MCF 10A (cell line): ENCODE data around the gene MYLK. TPM values are rescaled to one million over a fixed set of nuclear protein-coding genes. Genes with fewer than 3 reads are reported as not detected.

Experiments used
- BruUV-seq: library from RNA; stranded (reverse); fragments of 400-500 nt; replicated peaks from 2 replicates; lab custom pipeline; 2021; lab: Mats Ljungman, UMichigan
- CTCF ChIA-PET: fragments of 300-600 bp; sonication (Branson Sonifier 250); formaldehyde crosslinking; extraction: SDS; loops from one replicate; lab custom pipeline; 2021; ENCODE audit warnings: antibody characterized with exemption, inconsistent platforms; lab: Yijun Ruan, JAX
- POLR2A ChIA-PET: fragments of 300-600, 350-650 bp; sonication (Branson Sonifier 250); formaldehyde crosslinking; extraction: SDS; loops from one replicate; lab custom pipeline; 2020; ENCODE audit warnings: antibody characterized with exemption, inconsistent platforms; lab: Yijun Ruan, JAX
- DNase-seq: peaks from one replicate; pipeline ENCODE4 v3.0.0-alpha.2; 2018; ENCODE audit not compliant: unreplicated experiment
- H3K27ac Mint-ChIP-seq: one replicate; pipeline ENCODE4 v1.8.0; 2022; ENCODE audit warnings: mild to moderate bottlenecking, low read depth, mixed read lengths; ENCODE audit not compliant: unreplicated experiment
- H3K27me3 Mint-ChIP-seq: one replicate; pipeline ENCODE4 v1.8.0; 2022; ENCODE audit warnings: mixed read lengths; ENCODE audit not compliant: insufficient read depth, unreplicated experiment
- H3K36me3 Mint-ChIP-seq: one replicate; pipeline ENCODE4 v1.8.0; 2022; ENCODE audit warnings: mild to moderate bottlenecking, moderate library complexity, mixed read lengths; ENCODE audit not compliant: insufficient read depth, unreplicated experiment
- H3K4me1 Mint-ChIP-seq: one replicate; pipeline ENCODE4 v1.8.0; 2022; ENCODE audit warnings: mixed read lengths; ENCODE audit not compliant: insufficient read depth, unreplicated experiment
- H3K4me3 Mint-ChIP-seq: one replicate; pipeline ENCODE4 v1.8.0; 2022; ENCODE audit warnings: mild to moderate bottlenecking, moderate library complexity, mixed read lengths; ENCODE audit not compliant: unreplicated experiment
- H3K9me3 Mint-ChIP-seq: one replicate; pipeline ENCODE4 v1.8.0; 2022; ENCODE audit warnings: mixed read lengths; ENCODE audit not compliant: unreplicated experiment
- CTCF ChIP-seq: fragments of 200-600 bp; IDR thresholded peaks from one replicate; pipeline ENCODE4 v1.8.0; 2022; ENCODE audit warnings: antibody characterized with exemption, mild to moderate bottlenecking; ENCODE audit not compliant: unreplicated experiment
- intact Hi-C: fragments of 100-400 bp; cut with micrococcal nuclease; formaldehyde crosslinking; loops from 2 replicates; pipeline ENCODE4 v1.14.1; 2022
- total RNA-seq: library from RNA; stranded (reverse); gene quantifications from 2 replicates; pipeline ENCODE4 v1.2.3, GENCODE V29; 2022

MYLK gene
- total RNA-seq, 1 experiment from 2014 or later = 2.3 TPM

GRCh38 chr3:123586968-123587367 lies 297.2 kb downstream of the MYLK start:
- CTCF ChIA-PET = interaction anchor here (0.6 to 3.2 kb wide), 7 partner anchors 10 to 1341 kb away, joined by 3 to 17 read pairs (median 4); no protein-coding TSS in a partner anchor
- H3K9me3 Mint-ChIP-seq = no peaks in the 10 kb centered on the region
- intact Hi-C loops = loop anchor here (1.0 to 10.0 kb wide), 4 partner anchors 15 to 115 kb away; no protein-coding TSS in a partner anchor
- DNase-seq = no peak
- H3K36me3 Mint-ChIP-seq = peaks cover 44% of the 10 kb centered on the region
- peaks cover 20% of the 10 kb centered on the region for H3K4me1 Mint-ChIP-seq
- TF ChIP-seq CTCF = no peak
- BruUV-seq = no TSS peak
- no peak overlapping the region for H3K27ac Mint-ChIP-seq
- POLR2A ChIA-PET = interaction anchor here (0.6 to 8.2 kb wide), 11 partner anchors 9 to 1144 kb away, joined by 3 to 381 read pairs (median 4); partner anchors contain the start of gene HSPBAP1
- no peak overlapping the region for H3K4me3 Mint-ChIP-seq
- H3K27me3 Mint-ChIP-seq = no peaks in the 10 kb centered on the region

GRCh38 chr3:123586131-123586530 lies 298.0 kb downstream of the MYLK start:
- peaks cover 28% of the 10 kb centered on the region for H3K4me1 Mint-ChIP-seq
- no TSS peak for BruUV-seq
- DNase-seq = peak; percentile 83
- no peaks in the 10 kb centered on the region for H3K27me3 Mint-ChIP-seq
- H3K9me3 Mint-ChIP-seq = no peaks in the 10 kb centered on the region
- H3K4me3 Mint-ChIP-seq = no peak overlapping the region
- TF ChIP-seq CTCF = no peak
- intact Hi-C loops = loop anchor here (1.0 to 10.0 kb wide), 4 partner anchors 16 to 116 kb away; no protein-coding TSS in a partner anchor
- no peak overlapping the region for H3K27ac Mint-ChIP-seq
- ChIA-PET CTCF (interaction anchor here (0.7 to 3.2 kb wide), 4 partner anchors 15 to 66 kb away, joined by 3 to 17 read pairs (median 6); no protein-coding TSS in a partner anchor), POLR2A (interaction anchor here (0.5 to 8.2 kb wide), 18 partner anchors 10 to 981 kb away, joined by 3 to 381 read pairs (median 3); partner anchors contain the start of genes CCDC14, HSPBAP1 and SEC22A)
- H3K36me3 Mint-ChIP-seq = peaks cover 49% of the 10 kb centered on the region

GRCh38 chr3:123584988-123585937 lies 298.9 kb downstream of the MYLK start, which contains the start of gene HACD2:
TSS of gene HACD2 (minus strand) at chr3:123585053. CDS start at chr3:123585027, 26 bp downstream.
- Mint-ChIP-seq H3K4me3 (no peak within 1 kb of the TSS), H3K36me3 (peaks cover 51% of the 10 kb centered on the region), H3K9me3 (no peaks in the 10 kb centered on the region), H3K4me1 (peaks cover 30% of the 10 kb centered on the region), H3K27ac (no peak within 1 kb of the TSS), H3K27me3 (no peaks in the 10 kb centered on the region)
- no TSS peak for BruUV-seq
- TF ChIP-seq CTCF = no peak
- peak; percentile 98 for DNase-seq
- ChIA-PET CTCF (interaction anchor here (0.6 to 3.4 kb wide), 8 partner anchors 16 to 68 kb away, joined by 3 to 26 read pairs (median 6); no protein-coding TSS in a partner anchor), POLR2A (interaction anchor here (0.5 to 8.2 kb wide), 19 partner anchors 10 to 982 kb away, joined by 3 to 381 read pairs (median 4); partner anchors contain the start of genes CCDC14, HSPBAP1 and SEC22A)
- intact Hi-C loops = loop anchor here (1.0 to 10.0 kb wide), 5 partner anchors 20 to 132 kb away; no protein-coding TSS in a partner anchor
